Gastrocnemius medialis (tissue), 4 donors: Measurements from ENCODE around the gene CCDC57. TPM values are rescaled to one million over a fixed set of nuclear protein-coding genes. Genes with fewer than 3 reads are reported as not detected.

Experiments
- ATAC-seq, 2 donors: fragments of 150-250 bp; one replicate each; pipeline ENCODE4 v1.9.1; 2016
- DNase-seq, 2 donors: peaks; one replicate each; pipeline ENCODE4 v3.0.0-alpha.2; 2019
- H3K27ac ChIP-seq, 4 donors: fragments of 200-600 bp; sonication (generic); 1 replicate in 1 of 4; 2 replicates in 3 of 4; pipeline ENCODE4 v1.5.1; 2016 to 2018; ENCODE audit warnings: mild to moderate bottlenecking in 2 of 4, moderate library complexity in 1 of 4
- H3K27me3 ChIP-seq, 3 donors: fragments of 200-600 bp; sonication (generic) in 2 of 3; 1 replicate in 1 of 3; 2 replicates in 2 of 3; pipeline versions ENCODE4 v1.5.1 to v1.6.0; 2016 to 2019; ENCODE audit warnings: mild to moderate bottlenecking in 1 of 3, moderate library complexity in 1 of 3
- H3K36me3 ChIP-seq, 2 donors: fragments of 200-600 bp; sonication (generic) in 1 of 2; one replicate each; pipeline ENCODE4 v1.5.1; 2017 to 2018
- H3K4me1 ChIP-seq, 2 donors: fragments of 200-600 bp; sonication (generic) in 1 of 2; one replicate each; pipeline ENCODE4 v1.5.1; 2016 to 2017; ENCODE audit warnings: mild to moderate bottlenecking in 2 of 2
- H3K4me3 ChIP-seq, 4 donors: fragments of 200-600 bp; sonication (generic) in 3 of 4; 1 replicate in 1 of 4; 2 replicates in 3 of 4; pipeline ENCODE4 v1.5.1; 2016 to 2019; ENCODE audit warnings: mild to moderate bottlenecking in 2 of 4
- H3K9me3 ChIP-seq, 3 donors: fragments of 200-600 bp; sonication (generic) in 2 of 3; 1 replicate in 1 of 3; 2 replicates in 2 of 3; pipeline ENCODE4 v1.5.1; 2016 to 2019
- CTCF ChIP-seq, 5 experiments: fragments of 450-650 bp in 3 of 5; fragments of 200-600 bp in 2 of 5; sonication (generic) in 2 of 5; IDR thresholded peaks in 4 of 5; conservative IDR thresholded peaks in 1 of 5; 1 replicate in 4 of 5; 2 replicates in 1 of 5; pipeline ENCODE4 v1.5.1; 2016 to 2019; ENCODE audit warnings: antibody characterized with exemption in 5 of 5, mild to moderate bottlenecking in 3 of 5, moderate library complexity in 3 of 5
- POLR2A ChIP-seq, 2 donors: fragments of 450-650 bp; IDR thresholded peaks; one replicate each; pipeline ENCODE4 v1.6.1; 2017; ENCODE audit warnings: antibody characterized with exemption in 2 of 2, mild to moderate bottlenecking in 2 of 2, moderate library complexity in 2 of 2
- in situ Hi-C, 4 donors: fragments of 200-750 bp; cut with MboI; loops; one replicate each; pipeline versions ENCODE4 v1.15.0 to v1.8.0; 2017; ENCODE audit warnings: low sequenced_read_pairs in 4 of 4
- intact Hi-C: fragments of 100-400 bp; cut with DNase I; formaldehyde crosslinking; loops from one replicate; pipeline ENCODE4 v1.15.1; 2023; ENCODE audit warnings: low total_unique reads
- total RNA-seq, 4 donors: library from RNA; depleted of rRNA; stranded (reverse); fragments of >200 nt; gene quantifications; one replicate each; pipeline versions ENCODE4 v1.1.0 to v1.2.3, GENCODE V29; 2016

The CCDC57 gene
- total RNA-seq, 4 donors from 2014 or later, result 3.7 to 11.3 (median 5.1) TPM

- no peak overlapping the region for H3K4me3 ChIP-seq
- no peaks in the 10 kb centered on the region for H3K4me1 ChIP-seq
- no peaks in the 10 kb centered on the region for H3K27me3 ChIP-seq
- in situ Hi-C loops, result loop anchor here in 3 of 4 donors (10.0 kb wide), 1 partner anchor 125 kb away; no protein-coding TSS in a partner anchor
- intact Hi-C loops, result loop anchor here (10.0 kb wide), 1 partner anchor 215 kb away; the partner anchor contains the start of genes HEXD and OGFOD3
- ATAC-seq (no peak), DNase-seq (no peak)
- no peak overlapping the region for H3K27ac ChIP-seq
- peaks cover 0 to 21% of the 10 kb centered on the region in 2 donors for H3K36me3 ChIP-seq
- TF ChIP-seq CTCF (IDR thresholded peaks at IDR 0.05 in 4 of 5, conservative IDR thresholded peaks at IDR 0.05 in 1 of 5) (no peak), POLR2A (IDR thresholded peaks at IDR 0.05) (no peak)
- no peaks in the 10 kb centered on the region for H3K9me3 ChIP-seq
Measured at GRCh38 chr17:82200135-82200534, 12.5 kb downstream of the CCDC57 start.

GRCh38 chr17:82199496-82199895 lies 13.1 kb downstream of the CCDC57 start:
- no peaks in the 10 kb centered on the region for H3K9me3 ChIP-seq
- no peaks in the 10 kb centered on the region for H3K4me1 ChIP-seq
- H3K36me3 ChIP-seq, result peaks cover 0 to 26% of the 10 kb centered on the region in 2 donors
- no peak overlapping the region for H3K4me3 ChIP-seq
- DNase-seq (no peak), ATAC-seq (no peak)
- in situ Hi-C loops (no loop called here), intact Hi-C loops (loop anchor here (10.0 kb wide), 1 partner anchor 1895 kb away; no protein-coding TSS in a partner anchor)
- H3K27ac ChIP-seq, result no peak overlapping the region
- no peaks in the 10 kb centered on the region for H3K27me3 ChIP-seq
- TF ChIP-seq CTCF (IDR thresholded peaks at IDR 0.05 in 4 of 5, conservative IDR thresholded peaks at IDR 0.05 in 1 of 5) (no peak), POLR2A (IDR thresholded peaks at IDR 0.05) (no peak)

GRCh38 chr17:82198092-82198491 lies 14.6 kb downstream of the CCDC57 start:
- Histone ChIP-seq H3K4me3 (no peak overlapping the region), H3K27ac (no peak overlapping the region), H3K27me3 (no peaks in the 10 kb centered on the region), H3K9me3 (no peaks in the 10 kb centered on the region), H3K36me3 (peaks cover 0 to 35% of the 10 kb centered on the region in 2 donors), H3K4me1 (no peaks in the 10 kb centered on the region)
- in situ Hi-C loops (no loop called here), intact Hi-C loops (loop anchor here (10.0 kb wide), 1 partner anchor 1893 kb away; no protein-coding TSS in a partner anchor)
- ATAC-seq (no peak), DNase-seq (no peak)
- TF ChIP-seq CTCF (IDR thresholded peaks at IDR 0.05 in 4 of 5, conservative IDR thresholded peaks at IDR 0.05 in 1 of 5) (no peak), POLR2A (IDR thresholded peaks at IDR 0.05) (no peak)

GRCh38 chr17:82195675-82196672 lies 16.7 kb downstream of the CCDC57 start:
- in situ Hi-C loops (no loop called here), intact Hi-C loops (loop anchor here (10.0 kb wide), 1 partner anchor 1891 kb away; no protein-coding TSS in a partner anchor)
- ATAC-seq (no peak), DNase-seq (no peak)
- TF ChIP-seq POLR2A (IDR thresholded peaks at IDR 0.05), result no peak
- TF ChIP-seq CTCF (IDR thresholded peaks at IDR 0.05 in 4 of 5, conservative IDR thresholded peaks at IDR 0.05 in 1 of 5), result no peak
- H3K36me3 ChIP-seq, result peaks cover 0 to 36% of the 10 kb centered on the region in 2 donors
- no peaks in the 10 kb centered on the region for H3K4me1 ChIP-seq
- H3K27me3 ChIP-seq, result no peaks in the 10 kb centered on the region
- no peak overlapping the region for H3K27ac ChIP-seq
- H3K4me3 ChIP-seq, result no peak overlapping the region
- no peaks in the 10 kb centered on the region for H3K9me3 ChIP-seq
